ENCODE measurements around the gene OR4D1.

OR4D1 gene

GRCh38 chr17:58150394-58150793, 2.2 kb downstream of the OR4D1 start:
- peaks cover 0 to 2% (median 0%) of the 10 kb centered on the region in 5 experiments for H3K27me3 ChIP-seq (replicated peaks in 2 of 5; ENCODE audit: control insufficient read depth in 4 of 5, insufficient read depth in 5 of 5, low read length in 4 of 5)
- POLR2A ChIA-PET: no interaction called here

GRCh38 chr17:58153046-58153445, 4.9 kb downstream of the OR4D1 start:
- peaks cover 5 to 35% (median 28%) of the 10 kb centered on the region in 4 experiments for H3K4me1 ChIP-seq (ENCODE audit: control extremely low read depth in 1 of 4, control insufficient read depth in 4 of 4, insufficient read depth in 4 of 4, low read length in 3 of 4)
- peaks cover 0 to 2% (median 0%) of the 10 kb centered on the region in 5 experiments for H3K27me3 ChIP-seq (replicated peaks in 2 of 5; ENCODE audit: control insufficient read depth in 4 of 5, insufficient read depth in 5 of 5, low read length in 4 of 5)
- CTCF ChIA-PET: interaction anchor here (0.9 kb wide), 2 partner anchors 16 to 20 kb away, joined by 3 to 4 read pairs; no protein-coding TSS in a partner anchor
- no peaks in the 10 kb centered on the region for H3K36me3 ChIP-seq (ENCODE audit: control insufficient read depth in 4 of 4, insufficient read depth in 4 of 4, low read length in 3 of 4)
- peak overlapping the region; percentile 36 to 77 for H3K27ac ChIP-seq (ENCODE audit: insufficient read depth in 1 of 2, low read depth in 1 of 2, low read length in 2 of 2, poor library complexity in 1 of 2, severe bottlenecking in 2 of 2)
- H3K4me3 ChIP-seq (ENCODE audit: control insufficient read depth in 1 of 7, extremely low read depth in 1 of 7, insufficient read depth in 4 of 7, low read depth in 2 of 7, low read length in 6 of 7): peak overlapping the region in 1 of 7 experiments; percentile 48
- H3K9me3 ChIP-seq (ENCODE audit: control extremely low read depth in 1 of 5, control insufficient read depth in 4 of 5, insufficient read depth in 2 of 5, low read depth in 1 of 5, low read length in 4 of 5): no peaks in the 10 kb centered on the region
- POLR2A ChIA-PET: interaction anchor here (1.1 kb wide), 1 partner anchor 65 kb away, joined by 3 read pairs; no protein-coding TSS in a partner anchor
- DNase-seq: peak; percentile 89 to 98 (median 96)
- WGBS (ENCODE audit: insufficient coverage): 0% methylated on average over 2 of the region's 2 CpGs

More at GRCh38 chr17:58150394-58150793, 2.2 kb downstream of the OR4D1 start:
- DNase-seq: no peak
- H3K36me3 ChIP-seq (ENCODE audit: control insufficient read depth in 4 of 4, insufficient read depth in 4 of 4, low read length in 3 of 4): no peaks in the 10 kb centered on the region
- CTCF ChIA-PET: interaction anchor here (0.7 to 1.1 kb wide), 2 partner anchors 14 to 25 kb away, joined by 4 to 8 read pairs; no protein-coding TSS in a partner anchor
- H3K4me3 ChIP-seq (ENCODE audit: control insufficient read depth in 1 of 7, extremely low read depth in 1 of 7, insufficient read depth in 4 of 7, low read depth in 2 of 7, low read length in 6 of 7): no peak overlapping the region
- H3K4me1 ChIP-seq (ENCODE audit: control extremely low read depth in 1 of 4, control insufficient read depth in 4 of 4, insufficient read depth in 4 of 4, low read length in 3 of 4): peaks cover 5 to 23% (median 15%) of the 10 kb centered on the region in 4 experiments
- H3K27ac ChIP-seq (ENCODE audit: insufficient read depth in 1 of 2, low read depth in 1 of 2, low read length in 2 of 2, poor library complexity in 1 of 2, severe bottlenecking in 2 of 2): no peak overlapping the region
- WGBS (ENCODE audit: insufficient coverage): 96% methylated on average over 5 of the region's 6 CpGs
- peaks cover 0 to 18% (median 3%) of the 10 kb centered on the region in 5 experiments for H3K9me3 ChIP-seq (ENCODE audit: control extremely low read depth in 1 of 5, control insufficient read depth in 4 of 5, insufficient read depth in 2 of 5, low read depth in 1 of 5, low read length in 4 of 5)

- POLR2A ChIA-PET: interaction anchor here (1.1 kb wide), 2 partner anchors 65 kb away, joined by 3 read pairs; partner anchors contain the start of gene MKS1
- peaks cover 0 to 2% (median 0%) of the 10 kb centered on the region in 5 experiments for H3K27me3 ChIP-seq (replicated peaks in 2 of 5; ENCODE audit: control insufficient read depth in 4 of 5, insufficient read depth in 5 of 5, low read length in 4 of 5)
- peak overlapping the region; percentile 46 to 77 for H3K27ac ChIP-seq (ENCODE audit: insufficient read depth in 1 of 2, low read depth in 1 of 2, low read length in 2 of 2, poor library complexity in 1 of 2, severe bottlenecking in 2 of 2)
- H3K4me1 ChIP-seq (ENCODE audit: control extremely low read depth in 1 of 4, control insufficient read depth in 4 of 4, insufficient read depth in 4 of 4, low read length in 3 of 4): peaks cover 5 to 35% (median 28%) of the 10 kb centered on the region in 4 experiments
- CTCF ChIA-PET: interaction anchor here (0.9 to 1.2 kb wide), 3 partner anchors 16 to 29 kb away, joined by 3 to 4 read pairs (median 4); no protein-coding TSS in a partner anchor
- no peaks in the 10 kb centered on the region for H3K36me3 ChIP-seq (ENCODE audit: control insufficient read depth in 4 of 4, insufficient read depth in 4 of 4, low read length in 3 of 4)
- DNase-seq: peak in 2 of 3 donors; percentile 30 to 56
- no peaks in the 10 kb centered on the region for H3K9me3 ChIP-seq (ENCODE audit: control extremely low read depth in 1 of 5, control insufficient read depth in 4 of 5, insufficient read depth in 2 of 5, low read depth in 1 of 5, low read length in 4 of 5)
- H3K4me3 ChIP-seq (ENCODE audit: control insufficient read depth in 1 of 7, extremely low read depth in 1 of 7, insufficient read depth in 4 of 7, low read depth in 2 of 7, low read length in 6 of 7): peak overlapping the region in 2 of 7 experiments; percentile 11 to 48
Measured at GRCh38 chr17:58153671-58154070, 5.5 kb downstream of the OR4D1 start.

GRCh38 chr17:58156839-58157803, 8.9 kb downstream of the OR4D1 start:
- ChIA-PET CTCF (interaction anchor here (0.7 to 2.3 kb wide), 3 partner anchors 12 to 43 kb away, joined by 3 to 7 read pairs (median 3); no protein-coding TSS in a partner anchor), POLR2A (interaction anchor here (0.7 to 1.7 kb wide), 2 partner anchors 80 to 150 kb away, joined by 3 to 6 read pairs; partner anchors contain the start of gene SRSF1)
- peak overlapping the region; percentile 50 to 81 (median 62) for H3K4me3 ChIP-seq (ENCODE audit: control insufficient read depth in 1 of 7, extremely low read depth in 1 of 7, insufficient read depth in 4 of 7, low read depth in 2 of 7, low read length in 6 of 7)
- DNase-seq: peak; percentile 49 to 79 (median 71)
- under 1% methylated on average over 49 of the region's 65 CpGs for WGBS (ENCODE audit: insufficient coverage)
- no peaks in the 10 kb centered on the region for H3K9me3 ChIP-seq (ENCODE audit: control extremely low read depth in 1 of 5, control insufficient read depth in 4 of 5, insufficient read depth in 2 of 5, low read depth in 1 of 5, low read length in 4 of 5)
- H3K27ac ChIP-seq (ENCODE audit: insufficient read depth in 1 of 2, low read depth in 1 of 2, low read length in 2 of 2, poor library complexity in 1 of 2, severe bottlenecking in 2 of 2): peak overlapping the region in 1 of 2 experiments; percentile 30
- no peaks in the 10 kb centered on the region for H3K27me3 ChIP-seq (replicated peaks in 2 of 5; ENCODE audit: control insufficient read depth in 4 of 5, insufficient read depth in 5 of 5, low read length in 4 of 5)
- H3K4me1 ChIP-seq (ENCODE audit: control extremely low read depth in 1 of 4, control insufficient read depth in 4 of 4, insufficient read depth in 4 of 4, low read length in 3 of 4): peaks cover 5 to 34% (median 29%) of the 10 kb centered on the region in 4 experiments
- H3K36me3 ChIP-seq (ENCODE audit: control insufficient read depth in 4 of 4, insufficient read depth in 4 of 4, low read length in 3 of 4): no peaks in the 10 kb centered on the region

GRCh38 chr17:58158181-58158580, 10.0 kb downstream of the OR4D1 start:
- Histone ChIP-seq H3K4me3 (ENCODE audit: control insufficient read depth in 1 of 7, extremely low read depth in 1 of 7, insufficient read depth in 4 of 7, low read depth in 2 of 7, low read length in 6 of 7) (no peak overlapping the region), H3K9me3 (ENCODE audit: control extremely low read depth in 1 of 5, control insufficient read depth in 4 of 5, insufficient read depth in 2 of 5, low read depth in 1 of 5, low read length in 4 of 5) (no peaks in the 10 kb centered on the region), H3K4me1 (ENCODE audit: control extremely low read depth in 1 of 4, control insufficient read depth in 4 of 4, insufficient read depth in 4 of 4, low read length in 3 of 4) (peaks cover 1 to 24% (median 20%) of the 10 kb centered on the region in 4 experiments), H3K36me3 (ENCODE audit: control insufficient read depth in 4 of 4, insufficient read depth in 4 of 4, low read length in 3 of 4) (no peaks in the 10 kb centered on the region), H3K27ac (ENCODE audit: insufficient read depth in 1 of 2, low read depth in 1 of 2, low read length in 2 of 2, poor library complexity in 1 of 2, severe bottlenecking in 2 of 2) (no peak overlapping the region), H3K27me3 (replicated peaks in 2 of 5; ENCODE audit: control insufficient read depth in 4 of 5, insufficient read depth in 5 of 5, low read length in 4 of 5) (peaks cover 0 to 2% (median 0%) of the 10 kb centered on the region in 5 experiments)
- DNase-seq: no peak
- CTCF ChIA-PET: interaction anchor here (2.3 kb wide), 1 partner anchor 35 kb away, joined by 7 read pairs; no protein-coding TSS in a partner anchor
- POLR2A ChIA-PET: no interaction called here
- WGBS (ENCODE audit: insufficient coverage): no CpG with 5 or more reads among the region's 2 CpGs

GRCh38 chr17:58161566-58161965, 13.4 kb downstream of the OR4D1 start:
- Histone ChIP-seq H3K27ac (ENCODE audit: insufficient read depth in 1 of 2, low read depth in 1 of 2, low read length in 2 of 2, poor library complexity in 1 of 2, severe bottlenecking in 2 of 2) (no peak overlapping the region), H3K27me3 (replicated peaks in 2 of 5; ENCODE audit: control insufficient read depth in 4 of 5, insufficient read depth in 5 of 5, low read length in 4 of 5) (peaks cover 0 to 2% (median 0%) of the 10 kb centered on the region in 5 experiments), H3K4me1 (ENCODE audit: control extremely low read depth in 1 of 4, control insufficient read depth in 4 of 4, insufficient read depth in 4 of 4, low read length in 3 of 4) (peaks cover 0 to 14% (median 12%) of the 10 kb centered on the region in 4 experiments), H3K4me3 (ENCODE audit: control insufficient read depth in 1 of 7, extremely low read depth in 1 of 7, insufficient read depth in 4 of 7, low read depth in 2 of 7, low read length in 6 of 7) (no peak overlapping the region), H3K9me3 (ENCODE audit: control extremely low read depth in 1 of 5, control insufficient read depth in 4 of 5, insufficient read depth in 2 of 5, low read depth in 1 of 5, low read length in 4 of 5) (no peaks in the 10 kb centered on the region), H3K36me3 (ENCODE audit: control insufficient read depth in 4 of 4, insufficient read depth in 4 of 4, low read length in 3 of 4) (no peaks in the 10 kb centered on the region)
- 80% methylated on average over 2 of the region's 3 CpGs for WGBS (ENCODE audit: insufficient coverage)
- ChIA-PET POLR2A (no interaction called here), CTCF (interaction anchor here (1.0 kb wide), 2 partner anchors 9 to 18 kb away, joined by 3 read pairs; no protein-coding TSS in a partner anchor)
- DNase-seq: peak in 2 of 3 donors; percentile 35 to 48
